G401 (cell line): Measurements from ENCODE around the gene GALNT18. TPM values are rescaled to one million over a fixed set of nuclear protein-coding genes. Genes with fewer than 3 reads are reported as not detected.

Source experiments
- DNase-seq: peaks from one replicate; pipeline ENCODE4 v3.0.0-alpha.2; 2015; ENCODE audit warnings: low spot score
- in situ Hi-C: cut with HindIII; loops from 2 replicates; pipeline ENCODE4 v1.10.0; 2016; ENCODE audit warnings: low sequenced_read_pairs, mixed read lengths
- total RNA-seq: library from RNA; depleted of rRNA; stranded (reverse); fragments of >200 nt; shearing (Covaris generic); gene quantifications from 2 replicates; pipeline ENCODE4 v1.2.3, GENCODE V29; 2014; rRNA removed

Gene GALNT18
- total RNA-seq, result 0.06 TPM in 1 of 2 replicates, not detected in the other

- DNase-seq, result peak; percentile 96
- in situ Hi-C loops, result no loop called here
Measured at GRCh38 chr11:11621573-11622339, at the start of gene GALNT18. TSS of gene GALNT18 (minus strand) at chr11:11622005.

GRCh38 chr11:11670574-11670973 lies 48.8 kb upstream of the GALNT18 start:
- in situ Hi-C loops, result no loop called here
- no peak for DNase-seq

GRCh38 chr11:11669233-11669846 lies 47.5 kb upstream of the GALNT18 start:
- in situ Hi-C loops, result no loop called here

GRCh38 chr11:11668781-11669180 lies 47.0 kb upstream of the GALNT18 start:
- in situ Hi-C loops, result no loop called here
- DNase-seq, result peak; percentile 73

More at GRCh38 chr11:11669233-11669846, 47.5 kb upstream of the GALNT18 start:
- DNase-seq, result peak; percentile 79

- in situ Hi-C loops, result no loop called here
- no peak for DNase-seq
Measured at GRCh38 chr11:11668274-11668673, 46.5 kb upstream of the GALNT18 start.

- no peak for DNase-seq
- in situ Hi-C loops, result no loop called here
Measured at GRCh38 chr11:11667056-11667455, 45.3 kb upstream of the GALNT18 start.

- DNase-seq, result no peak
- in situ Hi-C loops, result no loop called here
Measured at GRCh38 chr11:11665407-11665806, 43.6 kb upstream of the GALNT18 start.

GRCh38 chr11:11663907-11664306 lies 42.1 kb upstream of the GALNT18 start:
- DNase-seq, result no peak
- in situ Hi-C loops, result no loop called here

- in situ Hi-C loops, result no loop called here
- no peak for DNase-seq
Measured at GRCh38 chr11:11662578-11662977, 40.8 kb upstream of the GALNT18 start.

- DNase-seq, result peak; percentile 98
- in situ Hi-C loops, result no loop called here
Measured at GRCh38 chr11:11661326-11662040, 39.7 kb upstream of the GALNT18 start.

GRCh38 chr11:11660363-11660740 lies 38.5 kb upstream of the GALNT18 start:
- peak; percentile 31 for DNase-seq
- in situ Hi-C loops, result no loop called here

GRCh38 chr11:11659567-11660362 lies 38.0 kb upstream of the GALNT18 start:
- in situ Hi-C loops, result loop anchor here (5.0 kb wide), 1 partner anchor 77 kb away; no protein-coding TSS in a partner anchor
- DNase-seq, result peak; percentile 92

GRCh38 chr11:11657218-11657955 lies 35.6 kb upstream of the GALNT18 start:
- DNase-seq, result peak; percentile 73
- in situ Hi-C loops, result loop anchor here (5.0 kb wide), 1 partner anchor 75 kb away; no protein-coding TSS in a partner anchor

GRCh38 chr11:11641581-11641980 lies 19.8 kb upstream of the GALNT18 start:
- in situ Hi-C loops, result no loop called here
- no peak for DNase-seq

- DNase-seq, result peak; percentile 65
- in situ Hi-C loops, result no loop called here
Measured at GRCh38 chr11:11640996-11641395, 19.2 kb upstream of the GALNT18 start.

GRCh38 chr11:11640152-11640551 lies 18.3 kb upstream of the GALNT18 start:
- in situ Hi-C loops, result no loop called here
- DNase-seq, result no peak

GRCh38 chr11:11636671-11637070 lies 14.9 kb upstream of the GALNT18 start:
- no peak for DNase-seq
- in situ Hi-C loops, result no loop called here

- in situ Hi-C loops, result no loop called here
- peak; percentile 24 for DNase-seq
Measured at GRCh38 chr11:11635443-11635842, 13.6 kb upstream of the GALNT18 start.

GRCh38 chr11:11629368-11629767 lies 7.6 kb upstream of the GALNT18 start:
- in situ Hi-C loops, result no loop called here
- DNase-seq, result peak; percentile 47
